H1 (cell line): Measurements from ENCODE around the gene ABCA6. TPM values are rescaled to one million over a fixed set of nuclear protein-coding genes. Genes with fewer than 3 reads are reported as not detected.

Source experiments
- BRCA1 ChIP-seq: IDR thresholded peaks from 2 replicates; pipeline ENCODE4 v1.6.1; 2012; ENCODE audit warnings: low read depth, low read length, improper control_type of control experiment
- CHD1 ChIP-seq: IDR thresholded peaks from 2 replicates; pipeline ENCODE4 v1.6.1; 2012; ENCODE audit warnings: low read depth, low read length, improper control_type of control experiment
- CHD2 ChIP-seq: IDR thresholded peaks from 2 replicates; pipeline ENCODE4 v1.6.1; 2012; ENCODE audit warnings: low read length, improper control_type of control experiment
- EGR1 ChIP-seq: IDR thresholded peaks from 2 replicates; pipeline ENCODE4 v1.6.1; 2011; ENCODE audit warnings: low read depth, low read length, borderline replicate concordance
- PHF8 ChIP-seq: fragments of 200-600 bp; sonication (generic); conservative IDR thresholded peaks from 2 replicates; pipeline ENCODE4 v1.7.1; 2012; ENCODE audit warnings: low read depth, mild to moderate bottlenecking, inconsistent platforms, low read length, moderate library complexity
- RAD21 ChIP-seq, 2 experiments: IDR thresholded peaks in 1 of 2; conservative IDR thresholded peaks in 1 of 2; 2 replicates each; pipeline ENCODE4 v1.6.1; 2011; ENCODE audit warnings: low read depth in 2 of 2, low read length in 2 of 2, improper control_type of control experiment in 1 of 2, inconsistent platforms in 1 of 2, mild to moderate bottlenecking in 1 of 2, moderate library complexity in 1 of 2
- USF2 ChIP-seq: IDR thresholded peaks from 2 replicates; pipeline ENCODE4 v1.6.1; 2011; ENCODE audit warnings: low read length, improper control_type of control experiment
- polyA plus RNA-seq, 7 experiments: library from polyadenylated mRNA; depleted of rRNA in 3 of 7; stranded (reverse) in 5 of 7; unstranded in 2 of 7; fragments of >200 nt in 5 of 7; fragments of 200-250 nt in 2 of 7; gene quantifications; 1 replicate in 5 of 7; 2 replicates in 1 of 7; 4 replicates in 1 of 7; pipeline versions ENCODE4 v1.2.1 to v1.2.3, GENCODE V29; 2011 to 2013; ENCODE audit warnings: missing spikeins in 2 of 7, mixed read lengths in 2 of 7
- total RNA-seq: library from RNA; stranded (reverse); fragmentation: NEBNext Ultra II Directional; extraction: Animal tissue kit (Norgen Biotek cat#: 25700); gene quantifications from 2 replicates; pipeline ENCODE4 v1.2.1, GENCODE V29; 2021

The ABCA6 gene
- total and polyA plus RNA-seq, 2 of the 8 experiments (the other 6 are each of a cell fraction or from before 2014, with no cell fraction given): not detected

GRCh38 chr17:69176457-69176795 is 34.7 kb upstream of the ABCA6 start (continued):
- TF ChIP-seq RAD21 (IDR thresholded peaks at IDR 0.05 in 1 of 2, conservative IDR thresholded peaks at IDR 0.05 in 1 of 2; ENCODE audit: low read depth in 2 of 2, low read length in 2 of 2): no peak
- TF ChIP-seq CHD1: no peak
- TF ChIP-seq USF2: no peak
- no peak for TF ChIP-seq BRCA1
- no peak for TF ChIP-seq PHF8
- no peak for TF ChIP-seq CHD2
- TF ChIP-seq EGR1: no peak
